SK-N-DZ (cell line): Measurements from ENCODE around the gene ATG7.

Experiments
- DNase-seq: peaks from one replicate; pipeline ENCODE4 v3.0.0-alpha.2; 2015; ENCODE audit warnings: low spot score

ATG7 gene

GRCh38 chr3:11551036-11551435 lies 278.8 kb downstream of the ATG7 start:
- no peak for DNase-seq

- no peak for DNase-seq
These were observed 280.4 kb downstream of the ATG7 start for GRCh38 chr3:11552289-11553264.

- DNase-seq: no peak
These were observed 281.4 kb downstream of the ATG7 start for GRCh38 chr3:11553436-11554235.

- DNase-seq: no peak
These were observed 282.0 kb downstream of the ATG7 start for GRCh38 chr3:11554236-11554610.

GRCh38 chr3:11554666-11555065 lies 282.5 kb downstream of the ATG7 start:
- DNase-seq: no peak

GRCh38 chr3:11555211-11555782 lies 283.1 kb downstream of the ATG7 start:
- no peak for DNase-seq

- no peak for DNase-seq
These were observed 283.9 kb downstream of the ATG7 start for GRCh38 chr3:11555881-11556633.

GRCh38 chr3:11556851-11557644 lies 284.9 kb downstream of the ATG7 start:
- DNase-seq: no peak

GRCh38 chr3:11558002-11558401 lies 285.8 kb downstream of the ATG7 start:
- no peak for DNase-seq

- DNase-seq: no peak
These were observed 286.3 kb downstream of the ATG7 start for GRCh38 chr3:11558411-11558903.

- no peak for DNase-seq
These were observed 287.0 kb downstream of the ATG7 start for GRCh38 chr3:11558918-11559815.

GRCh38 chr3:11559816-11560633 lies 287.8 kb downstream of the ATG7 start:
- DNase-seq: no peak

- no peak for DNase-seq
These were observed 288.5 kb downstream of the ATG7 start for GRCh38 chr3:11560746-11561145.

- no peak for DNase-seq
These were observed 290.2 kb downstream of the ATG7 start for GRCh38 chr3:11562277-11562881.

GRCh38 chr3:11563159-11563864 lies 291.1 kb downstream of the ATG7 start:
- no peak for DNase-seq

GRCh38 chr3:11563865-11564185 lies 291.6 kb downstream of the ATG7 start:
- no peak for DNase-seq

GRCh38 chr3:11564577-11565001 lies 292.4 kb downstream of the ATG7 start:
- no peak for DNase-seq

GRCh38 chr3:11565072-11565471 lies 292.9 kb downstream of the ATG7 start:
- DNase-seq: no peak
